Prostate gland (tissue), 2 donors: Measurements from ENCODE around the gene CHID1. TPM values are rescaled to one million over a fixed set of nuclear protein-coding genes. Genes with fewer than 3 reads are reported as not detected.

Experiments
- DNase-seq: peaks from one replicate; pipeline ENCODE4 v3.0.0-alpha.2; 2019; ENCODE audit warnings: low spot score
- H3K27ac ChIP-seq, 2 donors: fragments of 200-600 bp; sonication (generic); 2 replicates each; pipeline ENCODE4 v1.5.1; 2017 to 2019
- H3K27me3 ChIP-seq: fragments of 200-600 bp; sonication (generic); replicated peaks from 2 replicates; pipeline ENCODE4 v1.5.1; 2019; ENCODE audit not compliant: insufficient read depth
- H3K36me3 ChIP-seq, 2 donors: fragments of 200-600 bp; sonication (generic); 1 replicate in 1 of 2; 2 replicates in 1 of 2; pipeline versions ENCODE4 v1.5.1 to v1.8.1; 2017 to 2019
- H3K4me1 ChIP-seq: fragments of 200-600 bp; sonication (generic); replicated peaks from 2 replicates; pipeline ENCODE4 v1.5.1; 2019
- H3K4me3 ChIP-seq, 2 donors: fragments of 200-600 bp; sonication (generic); 2 replicates each; pipeline ENCODE4 v1.5.1; 2017 to 2019
- H3K9me3 ChIP-seq: fragments of 200-600 bp; sonication (generic); 2 replicates; pipeline ENCODE4 v1.5.1; 2017
- CTCF ChIP-seq, 4 experiments: fragments of 200-600 bp in 2 of 4; fragments of 450-650 bp in 2 of 4; sonication (generic) in 2 of 4; IDR thresholded peaks; 1 replicate in 3 of 4; 2 replicates in 1 of 4; pipeline ENCODE4 v1.5.1; 2016 to 2019; ENCODE audit warnings: antibody characterized with exemption in 4 of 4, mild to moderate bottlenecking in 2 of 4, moderate library complexity in 2 of 4
- POLR2A ChIP-seq: fragments of 450-650 bp; IDR thresholded peaks from one replicate; pipeline ENCODE4 v1.6.1; 2016; ENCODE audit warnings: antibody characterized with exemption, mild to moderate bottlenecking
- POLR2AphosphoS5 ChIP-seq: sonication (generic); formaldehyde crosslinking; IDR thresholded peaks from one replicate; pipeline ENCODE4 v1.6.1; 2017; ENCODE audit warnings: antibody characterized with exemption
- WGBS: methylation state at CpG from one replicate; pipeline ENCODE4 v1.1.5; 2018; 5-methylcytosine and 5-hydroxymethylcytosine counted together
- intact Hi-C: fragments of 100-400 bp; cut with DNase I; formaldehyde crosslinking; loops from one replicate; pipeline ENCODE4 v1.14.2; 2022
- total RNA-seq, 2 donors: library from RNA; depleted of rRNA; stranded (reverse); fragments of >200 nt; gene quantifications; one replicate each; pipeline ENCODE4 v1.1.0, GENCODE V29; 2016

The CHID1 gene
- total RNA-seq, 2 donors from 2014 or later, result 107 to 145 TPM

GRCh38 chr11:855796-856195 lies 54.8 kb downstream of the CHID1 start:
- Histone ChIP-seq H3K4me1 (no peaks in the 10 kb centered on the region), H3K4me3 (no peak overlapping the region), H3K27me3 (no peaks in the 10 kb centered on the region), H3K27ac (no peak overlapping the region), H3K36me3 (no peaks in the 10 kb centered on the region), H3K9me3 (no peaks in the 10 kb centered on the region)
- DNase-seq, result no peak
- intact Hi-C loops, result no loop called here
- TF ChIP-seq CTCF (IDR thresholded peaks at IDR 0.05) (no peak), POLR2AphosphoS5 (no peak), POLR2A (no peak)
- 89% methylated on average over 12 of the region's 12 CpGs for WGBS

- Histone ChIP-seq H3K36me3 (no peaks in the 10 kb centered on the region), H3K9me3 (no peaks in the 10 kb centered on the region), H3K27ac (no peak overlapping the region), H3K4me1 (peaks cover 4% of the 10 kb centered on the region), H3K27me3 (no peaks in the 10 kb centered on the region), H3K4me3 (no peak overlapping the region)
- DNase-seq, result no peak
- intact Hi-C loops, result no loop called here
- WGBS, result 80% methylated on average over 7 of the region's 7 CpGs
- TF ChIP-seq POLR2A, result no peak
- TF ChIP-seq CTCF (IDR thresholded peaks at IDR 0.05), result no peak
- no peak for TF ChIP-seq POLR2AphosphoS5
Observed at GRCh38 chr11:855330-855674, 55.3 kb downstream of the CHID1 start.

GRCh38 chr11:854601-855329 lies 55.8 kb downstream of the CHID1 start:
- Histone ChIP-seq H3K9me3 (no peaks in the 10 kb centered on the region), H3K27me3 (no peaks in the 10 kb centered on the region), H3K4me1 (peaks cover 7% of the 10 kb centered on the region), H3K4me3 (no peak overlapping the region), H3K36me3 (no peaks in the 10 kb centered on the region), H3K27ac (no peak overlapping the region)
- intact Hi-C loops, result no loop called here
- no peak for TF ChIP-seq POLR2AphosphoS5
- TF ChIP-seq POLR2A, result no peak
- TF ChIP-seq CTCF (IDR thresholded peaks at IDR 0.05), result no peak
- 82% methylated on average over 20 of the region's 20 CpGs for WGBS
- no peak for DNase-seq

GRCh38 chr11:853682-854448 lies 56.7 kb downstream of the CHID1 start:
- Histone ChIP-seq H3K9me3 (no peaks in the 10 kb centered on the region), H3K4me1 (peaks cover 11% of the 10 kb centered on the region), H3K27me3 (no peaks in the 10 kb centered on the region), H3K36me3 (no peaks in the 10 kb centered on the region), H3K4me3 (no peak overlapping the region), H3K27ac (no peak overlapping the region)
- DNase-seq, result no peak
- intact Hi-C loops, result no loop called here
- no peak for TF ChIP-seq CTCF (IDR thresholded peaks at IDR 0.05)
- no peak for TF ChIP-seq POLR2AphosphoS5
- TF ChIP-seq POLR2A, result no peak
- WGBS, result 90% methylated on average over 27 of the region's 27 CpGs

- peaks cover 15% of the 10 kb centered on the region for H3K4me1 ChIP-seq
- TF ChIP-seq POLR2AphosphoS5 (no peak), POLR2A (no peak), CTCF (IDR thresholded peaks at IDR 0.05) (no peak)
- H3K4me3 ChIP-seq, result no peak overlapping the region
- no peaks in the 10 kb centered on the region for H3K27me3 ChIP-seq
- WGBS, result 84% methylated on average over 15 of the region's 15 CpGs
- no peak overlapping the region for H3K27ac ChIP-seq
- DNase-seq, result no peak
- no peaks in the 10 kb centered on the region for H3K9me3 ChIP-seq
- no peaks in the 10 kb centered on the region for H3K36me3 ChIP-seq
- intact Hi-C loops, result no loop called here
Observed at GRCh38 chr11:852762-853161, 57.8 kb downstream of the CHID1 start.
